ENCODE data around the gene LMAN2.

Gene LMAN2

GRCh38 chr5:177328545-177329231, 22.8 kb downstream of the LMAN2 start:
- peaks cover 11% of the 10 kb centered on the region for H3K4me1 Mint-ChIP-seq
- H3K27ac Mint-ChIP-seq: no peak overlapping the region
- H3K36me3 Mint-ChIP-seq (ENCODE audit: low read depth): peaks cover 14% of the 10 kb centered on the region
- H3K4me3 Mint-ChIP-seq: no peak overlapping the region
- TF ChIP-seq, protein P1, sequence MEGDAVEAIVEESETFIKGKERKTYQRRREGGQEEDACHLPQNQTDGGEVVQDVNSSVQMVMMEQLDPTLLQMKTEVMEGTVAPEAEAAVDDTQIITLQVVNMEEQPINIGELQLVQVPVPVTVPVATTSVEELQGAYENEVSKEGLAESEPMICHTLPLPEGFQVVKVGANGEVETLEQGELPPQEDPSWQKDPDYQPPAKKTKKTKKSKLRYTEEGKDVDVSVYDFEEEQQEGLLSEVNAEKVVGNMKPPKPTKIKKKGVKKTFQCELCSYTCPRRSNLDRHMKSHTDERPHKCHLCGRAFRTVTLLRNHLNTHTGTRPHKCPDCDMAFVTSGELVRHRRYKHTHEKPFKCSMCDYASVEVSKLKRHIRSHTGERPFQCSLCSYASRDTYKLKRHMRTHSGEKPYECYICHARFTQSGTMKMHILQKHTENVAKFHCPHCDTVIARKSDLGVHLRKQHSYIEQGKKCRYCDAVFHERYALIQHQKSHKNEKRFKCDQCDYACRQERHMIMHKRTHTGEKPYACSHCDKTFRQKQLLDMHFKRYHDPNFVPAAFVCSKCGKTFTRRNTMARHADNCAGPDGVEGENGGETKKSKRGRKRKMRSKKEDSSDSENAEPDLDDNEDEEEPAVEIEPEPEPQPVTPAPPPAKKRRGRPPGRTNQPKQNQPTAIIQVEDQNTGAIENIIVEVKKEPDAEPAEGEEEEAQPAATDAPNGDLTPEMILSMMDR (IDR thresholded peaks at IDR 0.05; ENCODE audit: unreplicated experiment in 3 of 3): no peak
- no peaks in the 10 kb centered on the region for H3K9me3 Mint-ChIP-seq
- no peaks in the 10 kb centered on the region for H3K27me3 Mint-ChIP-seq (ENCODE audit: low read depth)

- H3K27ac Mint-ChIP-seq: peak overlapping the region; percentile 1 to 68 (median 65)
- TF ChIP-seq, protein P1 (IDR thresholded peaks at IDR 0.05; ENCODE audit: unreplicated experiment in 3 of 3): no peak
- no peaks in the 10 kb centered on the region for H3K9me3 Mint-ChIP-seq
- peaks cover 15% of the 10 kb centered on the region for H3K36me3 Mint-ChIP-seq (ENCODE audit: low read depth)
- no peaks in the 10 kb centered on the region for H3K27me3 Mint-ChIP-seq (ENCODE audit: low read depth)
- H3K4me1 Mint-ChIP-seq: peaks cover 11% of the 10 kb centered on the region
- no peak overlapping the region for H3K4me3 Mint-ChIP-seq
These were observed 23.6 kb downstream of the LMAN2 start for GRCh38 chr5:177327539-177328522.

DNA sequence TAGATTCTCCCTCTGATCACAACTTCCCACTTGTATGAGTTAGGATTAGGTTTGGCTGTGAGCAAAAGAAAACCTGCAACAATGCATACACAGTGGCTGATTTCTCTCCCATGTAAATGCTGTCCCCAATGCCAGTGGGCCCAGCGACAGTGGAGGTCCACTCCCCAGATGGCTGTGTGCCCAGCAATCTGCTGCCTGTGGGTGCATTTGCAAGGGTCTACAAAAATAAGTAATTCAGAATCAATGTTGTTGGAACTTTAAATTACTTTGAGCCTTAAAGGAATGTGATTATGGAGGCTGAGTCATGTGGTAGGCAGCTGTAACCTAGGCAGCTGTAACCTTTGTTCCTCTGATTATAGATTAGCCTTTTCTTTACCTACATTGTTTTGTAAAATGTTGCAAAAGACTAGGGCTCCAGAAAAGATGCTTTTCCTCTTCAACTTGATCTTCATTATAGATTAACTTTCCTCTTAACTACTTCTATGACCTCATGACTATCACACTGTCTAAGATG, 25.5 kb downstream of the LMAN2 start:
- Mint-ChIP-seq H3K27ac (peak overlapping the region; percentile 84 to 98 (median 90)), H3K36me3 (ENCODE audit: low read depth) (peaks cover 21% of the 10 kb centered on the region), H3K9me3 (peaks cover 3% of the 10 kb centered on the region), H3K4me1 (peaks cover 11% of the 10 kb centered on the region), H3K27me3 (ENCODE audit: low read depth) (no peaks in the 10 kb centered on the region), H3K4me3 (no peak overlapping the region)
- TF ChIP-seq, protein P1 (IDR thresholded peaks at IDR 0.05; ENCODE audit: unreplicated experiment in 3 of 3): no peak

DNA sequence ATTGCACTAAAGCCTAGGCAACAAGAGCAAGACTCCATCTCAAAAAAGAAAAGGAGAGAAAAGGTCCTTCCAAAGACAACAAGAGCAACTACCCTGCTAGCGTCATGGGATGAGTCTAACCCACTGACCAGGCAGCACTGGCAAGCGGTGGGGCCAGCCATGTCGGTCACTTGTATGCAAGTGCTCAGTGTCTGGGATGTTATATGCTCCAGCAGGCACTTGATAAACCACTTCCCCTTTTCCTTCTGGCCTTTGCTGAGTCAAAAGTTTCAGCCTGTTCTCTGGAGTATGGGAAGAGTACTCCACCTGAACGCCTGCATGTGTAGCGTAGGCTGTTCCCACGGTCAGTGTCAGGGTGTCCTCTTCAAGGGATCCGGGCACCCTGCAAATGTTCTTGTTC, 30.6 kb downstream of the LMAN2 start:
- TF ChIP-seq, protein P1 (IDR thresholded peaks at IDR 0.05; ENCODE audit: unreplicated experiment in 3 of 3): no peak
- peak overlapping the region in 1 of 3 experiments; percentile 54 for H3K27ac Mint-ChIP-seq
- H3K9me3 Mint-ChIP-seq: peaks cover 11% of the 10 kb centered on the region
- H3K4me3 Mint-ChIP-seq: no peak overlapping the region
- peaks cover 27% of the 10 kb centered on the region for H3K36me3 Mint-ChIP-seq (ENCODE audit: low read depth)
- no peaks in the 10 kb centered on the region for H3K27me3 Mint-ChIP-seq (ENCODE audit: low read depth)
- peaks cover 2% of the 10 kb centered on the region for H3K4me1 Mint-ChIP-seq

DNA sequence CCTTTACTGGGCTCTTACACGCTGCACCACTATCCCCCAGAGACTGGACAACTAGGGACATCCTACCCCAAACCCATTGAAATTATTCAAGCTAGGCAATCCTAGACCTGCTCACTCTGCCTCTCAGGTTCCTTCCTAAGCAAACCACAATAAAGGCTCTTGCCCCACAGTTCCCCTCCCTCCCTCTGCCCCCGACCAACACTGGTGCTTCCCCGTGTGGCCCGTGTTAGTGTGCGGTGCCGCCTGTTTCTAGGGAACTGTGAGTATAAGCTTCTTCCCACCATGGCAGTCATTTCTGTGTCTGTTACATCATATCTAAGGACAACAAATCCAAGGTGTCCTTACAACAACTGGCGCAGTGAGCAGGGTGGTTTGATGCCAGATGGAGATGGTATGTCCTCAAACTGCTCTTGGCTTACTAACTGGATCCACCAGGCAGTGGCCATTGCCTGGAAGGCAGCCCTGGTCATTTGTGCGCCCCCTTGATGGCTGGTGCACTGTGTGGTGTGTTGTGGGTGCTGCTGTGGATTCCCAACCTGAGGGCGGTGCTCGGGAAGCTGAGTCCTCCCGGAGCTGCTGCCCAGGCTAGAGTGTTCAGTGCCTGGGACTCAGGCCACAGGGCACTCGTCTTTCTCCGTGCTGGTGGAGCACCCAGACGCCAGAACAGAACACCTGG, 31.4 kb downstream of the LMAN2 start:
- peaks cover 11% of the 10 kb centered on the region for H3K9me3 Mint-ChIP-seq
- H3K27ac Mint-ChIP-seq: no peak overlapping the region
- no peak overlapping the region for H3K4me3 Mint-ChIP-seq
- H3K36me3 Mint-ChIP-seq (ENCODE audit: low read depth): peaks cover 27% of the 10 kb centered on the region
- no peaks in the 10 kb centered on the region for H3K27me3 Mint-ChIP-seq (ENCODE audit: low read depth)
- TF ChIP-seq, protein P1 (IDR thresholded peaks at IDR 0.05; ENCODE audit: unreplicated experiment in 3 of 3): no peak
- H3K4me1 Mint-ChIP-seq: no peaks in the 10 kb centered on the region

All from nephron (organoid).